Transverse colon (tissue), 4 donors: ENCODE data around the gene HAO1.

Experiments
- CTCF ChIP-seq, 5 experiments: fragments of 200-600 bp in 3 of 5; fragments of 450-650 bp in 2 of 5; sonication (generic) in 3 of 5; IDR thresholded peaks; 1 replicate in 2 of 5; 2 replicates in 3 of 5; pipeline ENCODE4 v1.5.1; 2016 to 2017; ENCODE audit warnings: antibody characterized with exemption in 5 of 5, inconsistent platforms in 3 of 5, mild to moderate bottlenecking in 2 of 5, moderate library complexity in 1 of 5
- EP300 ChIP-seq: sonication (generic); formaldehyde crosslinking; IDR thresholded peaks from one replicate; pipeline ENCODE4 v1.6.1; 2017; ENCODE audit warnings: antibody characterized with exemption, low read depth
- POLR2A ChIP-seq: fragments of 450-650 bp; IDR thresholded peaks from one replicate; pipeline ENCODE4 v1.6.1; 2016; ENCODE audit warnings: antibody characterized with exemption, mild to moderate bottlenecking, moderate library complexity
- POLR2AphosphoS5 ChIP-seq, 3 donors: sonication (generic); formaldehyde crosslinking; IDR thresholded peaks; one replicate each; pipeline ENCODE4 v1.6.1; 2016; ENCODE audit warnings: antibody characterized with exemption in 3 of 3

DNA sequence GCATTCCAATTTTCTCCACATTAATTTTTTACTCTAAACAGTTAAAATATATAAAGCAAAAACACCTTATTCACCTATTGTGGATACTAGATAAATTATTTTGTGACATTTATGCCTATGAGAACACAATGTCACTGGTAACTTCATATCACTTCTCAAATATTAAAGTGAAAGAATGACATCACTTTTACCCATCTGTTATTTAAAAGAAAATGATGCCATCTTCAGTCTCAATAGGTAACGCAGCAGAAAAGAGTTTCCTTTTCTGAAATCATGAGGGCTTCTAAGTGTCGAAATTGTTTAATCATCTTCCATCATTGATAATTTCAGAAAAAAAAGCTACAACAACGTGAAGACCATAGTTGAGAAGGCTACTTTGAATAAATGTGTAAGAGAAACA lies 2.9 kb downstream of the HAO1 start:
- TF ChIP-seq POLR2A (no peak), CTCF (IDR thresholded peaks at IDR 0.05) (no peak), POLR2AphosphoS5 (IDR thresholded peaks at IDR 0.05) (no peak), EP300 (no peak)
